OCI-LY7 (cell line): ENCODE data around the gene HIVEP2. TPM values are rescaled to one million over a fixed set of nuclear protein-coding genes. Genes with fewer than 3 reads are reported as not detected.
A peak's percentile ranks its signal among the peaks of the same experiment; 100 is the strongest.

Source experiments
- BruUV-seq: library from RNA; stranded (reverse); fragments of 400-500 nt; replicated peaks from 2 replicates; lab custom pipeline; 2021; lab: Mats Ljungman, UMichigan
- CTCF ChIA-PET: fragments of 300-600 bp; sonication (Branson Sonifier 250); formaldehyde crosslinking; loops from one replicate; lab custom pipeline; 2022; ENCODE audit warnings: antibody characterized with exemption; ENCODE audit not compliant: unreplicated experiment; lab: Charles Lee
- POLR2A ChIA-PET: fragments of 300-600 bp; sonication (Branson Sonifier 250); formaldehyde crosslinking; loops from one replicate; lab custom pipeline; 2022; ENCODE audit warnings: antibody characterized with exemption; lab: Charles Lee
- DNase-seq: peaks from one replicate; pipeline ENCODE4 v3.0.0-alpha.2; 2015; ENCODE audit warnings: low spot score
- H2AFZ ChIP-seq: fragments of 200-600 bp; sonication (generic), shearing (Covaris generic); 2 replicates; pipeline ENCODE4 v1.6.1; 2014; ENCODE audit warnings: mild to moderate bottlenecking, antibody characterized with exemption, low read length, moderate library complexity
- H3K27ac ChIP-seq: fragments of 200-600 bp; sonication (generic); 2 replicates; pipeline ENCODE4 v1.5.1; 2014; ENCODE audit warnings: mixed run types, low read depth, mild to moderate bottlenecking, moderate library complexity, low read length, inconsistent platforms; ENCODE audit not compliant: poor library complexity, severe bottlenecking
- H3K36me3 ChIP-seq: fragments of 200-600 bp; sonication (generic); 2 replicates; pipeline ENCODE4 v1.6.1; 2014; ENCODE audit warnings: mild to moderate bottlenecking, antibody characterized with exemption, low read length, moderate library complexity, mixed read lengths; ENCODE audit not compliant: insufficient read depth
- H3K4me1 ChIP-seq: fragments of 200-600 bp; sonication (generic); 2 replicates; pipeline ENCODE4 v1.5.1; 2014; ENCODE audit warnings: mild to moderate bottlenecking, low read length; ENCODE audit not compliant: insufficient read depth, poor library complexity, severe bottlenecking
- H3K4me2 ChIP-seq: fragments of 200-600 bp; sonication (generic); 2 replicates; pipeline ENCODE4 v1.6.1; 2014; ENCODE audit warnings: mild to moderate bottlenecking, low read length
- H3K4me3 ChIP-seq: fragments of 200-600 bp; sonication (generic); 2 replicates; pipeline ENCODE4 v1.5.1; 2014; ENCODE audit warnings: mild to moderate bottlenecking, low read depth, low read length; ENCODE audit not compliant: poor library complexity, severe bottlenecking
- H3K79me2 ChIP-seq: fragments of 200-600 bp; sonication (generic); 2 replicates; pipeline ENCODE4 v1.6.1; 2016; ENCODE audit warnings: low read depth, mild to moderate bottlenecking, low read length, moderate library complexity, mixed read lengths; ENCODE audit not compliant: insufficient read depth
- H3K9me2 ChIP-seq: fragments of 200-600 bp; sonication (generic); 2 replicates; pipeline ENCODE4 v1.6.1; 2016; ENCODE audit warnings: mild to moderate bottlenecking, low read length, mixed read lengths; ENCODE audit not compliant: insufficient read depth
- H3K9me3 ChIP-seq: fragments of 200-600 bp; sonication (generic); 2 replicates; pipeline ENCODE4 v1.6.1; 2014; ENCODE audit warnings: mild to moderate bottlenecking, mixed run types, low read length, mixed read lengths
- H4K20me1 ChIP-seq: fragments of 200-600 bp; sonication (generic); 2 replicates; pipeline ENCODE4 v1.6.1; 2014; ENCODE audit warnings: mild to moderate bottlenecking, antibody characterized with exemption, low read length, moderate library complexity, mixed read lengths; ENCODE audit not compliant: insufficient read depth
- CTCF ChIP-seq: fragments of 200-600 bp; sonication (generic); conservative IDR thresholded peaks from 2 replicates; pipeline ENCODE4 v1.5.1; 2014; ENCODE audit warnings: mild to moderate bottlenecking, antibody characterized with exemption, low read length, moderate library complexity, mixed read lengths
- EZH2phosphoT487 ChIP-seq: fragments of 200-600 bp; sonication (generic); IDR thresholded peaks from 2 replicates; pipeline ENCODE4 v1.6.1; 2018; ENCODE audit warnings: low read depth, borderline replicate concordance, mild to moderate bottlenecking, mixed run types, antibody characterized with exemption, low read length, moderate library complexity, mixed read lengths
- intact Hi-C: fragments of 100-400 bp; cut with micrococcal nuclease; formaldehyde crosslinking; loops from one replicate; pipeline ENCODE4 v1.10.0; 2022; ENCODE audit not compliant: unreplicated experiment
- total RNA-seq, 2 experiments: library from RNA; depleted of rRNA in 1 of 2; stranded (reverse); fragments of >200 nt in 1 of 2; shearing (Covaris generic) in 1 of 2; gene quantifications; 2 replicates each; pipeline ENCODE4 v1.2.3, GENCODE V29; 2014 to 2022

Gene HIVEP2
- total RNA-seq, 2 experiments from 2014 or later: 18.8 to 24.6 TPM

GRCh38 chr6:142867988-142868812 lies 76.8 kb downstream of the HIVEP2 start:
- no peak for DNase-seq
- BruUV-seq: no TSS peak

DNA sequence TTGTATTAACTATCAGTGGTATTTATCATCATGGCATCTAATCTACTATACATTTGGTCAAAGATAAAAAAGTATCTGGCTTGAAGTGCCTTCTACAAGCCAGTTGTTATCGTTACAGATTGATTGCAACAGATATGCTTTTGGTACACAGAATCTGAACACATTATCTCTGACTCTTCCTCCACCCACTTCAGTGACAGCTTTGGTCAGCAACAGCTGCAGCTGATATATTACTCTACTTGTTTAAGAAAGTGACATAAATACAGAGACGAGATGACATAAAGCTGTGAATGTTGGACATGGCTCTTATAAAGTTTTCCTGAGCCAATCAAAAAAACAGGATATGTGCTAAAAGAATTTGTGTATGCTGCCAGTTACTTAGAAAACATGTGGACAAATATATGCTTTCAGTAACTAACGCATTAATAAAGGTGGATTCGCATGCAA lies 77.6 kb downstream of the HIVEP2 start:
- POLR2A ChIA-PET: no interaction called here
- CTCF ChIA-PET: no interaction called here
- Histone ChIP-seq H3K9me2 (no peaks in the 10 kb centered on the region), H3K79me2 (peaks cover 61% of the 10 kb centered on the region; the same call in 1 of the 2 replicates), H3K9me3 (no peaks in the 10 kb centered on the region), H3K4me1 (peaks cover 48% of the 10 kb centered on the region), H3K27ac (no peak overlapping the region), H3K4me2 (peak overlapping the region; percentile 44), H3K36me3 (peaks cover 5% of the 10 kb centered on the region; the same call in 1 of the 2 replicates), H2AFZ (no peak overlapping the region), H3K4me3 (peak overlapping the region; percentile 33), H4K20me1 (peaks cover 7% of the 10 kb centered on the region; the same call in 1 of the 2 replicates)
- TF ChIP-seq CTCF (no peak), EZH2phosphoT487 (no peak)
- BruUV-seq: no TSS peak
- intact Hi-C loops: no loop called here
- DNase-seq: no peak

More at GRCh38 chr6:142867988-142868812, 76.8 kb downstream of the HIVEP2 start:
- Histone ChIP-seq H3K79me2 (peaks cover 65% of the 10 kb centered on the region; the same call in 1 of the 2 replicates), H3K9me2 (no peaks in the 10 kb centered on the region), H3K36me3 (peaks cover 5% of the 10 kb centered on the region; the same call in 1 of the 2 replicates), H3K27ac (no peak overlapping the region), H3K4me2 (peak overlapping the region; percentile 44), H3K4me3 (peak overlapping the region; percentile 33), H3K4me1 (peaks cover 48% of the 10 kb centered on the region), H2AFZ (peak overlapping the region; percentile 25; the same call in 1 of the 2 replicates), H4K20me1 (peaks cover 7% of the 10 kb centered on the region; the same call in 1 of the 2 replicates), H3K9me3 (no peaks in the 10 kb centered on the region)
- no peak for TF ChIP-seq EZH2phosphoT487
- no peak for TF ChIP-seq CTCF
- CTCF ChIA-PET: no interaction called here
- POLR2A ChIA-PET: interaction anchor here (0.7 to 1.2 kb wide), 4 partner anchors 14 to 37 kb away, joined by 3 to 5 read pairs (median 4); no protein-coding TSS in a partner anchor
- intact Hi-C loops: no loop called here
